K562 (cell line): ENCODE measurements around the gene ECT2. TPM values are rescaled to one million over a fixed set of nuclear protein-coding genes. Genes with fewer than 3 reads are reported as not detected.

Experiments
- BDP1 ChIP-seq: IDR thresholded peaks from 3 replicates; pipeline ENCODE4 v1.6.1; 2011; ENCODE audit not compliant: insufficient read length, insufficient read depth
- ETV5 ChIP-seq: sonication (generic); formaldehyde crosslinking; IDR thresholded peaks from 2 replicates; pipeline ENCODE4 v1.4.0; 2020; ENCODE audit warnings: low read depth, mild to moderate bottlenecking, missing genetic modification reagents
- PATZ1 ChIP-seq: fragments of 250-450 bp; sonication (Bioruptor Pico); IDR thresholded peaks from 2 replicates; pipeline ENCODE4 v1.5.0; 2020; ENCODE audit warnings: mild to moderate bottlenecking, borderline replicate concordance
- PHF8 ChIP-seq: fragments of 200-600 bp; sonication (generic); IDR thresholded peaks from 2 replicates; pipeline ENCODE4 v1.6.1; 2012; ENCODE audit warnings: mixed run types, mild to moderate bottlenecking, inconsistent platforms, low read length, moderate library complexity, borderline replicate concordance
- PYGO2 ChIP-seq: fragments of 450-650 bp; IDR thresholded peaks from 2 replicates; pipeline ENCODE4 v1.6.1; 2016; ENCODE audit warnings: mild to moderate bottlenecking, missing genetic modification characterization, moderate library complexity, missing compliant biosample characterization
- TRIM28 ChIP-seq: fragments of 450-650 bp; IDR thresholded peaks from 2 replicates; pipeline ENCODE4 v1.6.1; 2017
- ZBTB40 ChIP-seq, 2 experiments: fragments of 450-650 bp in 1 of 2; sonication (generic) in 1 of 2; formaldehyde crosslinking in 1 of 2; IDR thresholded peaks; 2 replicates each; pipeline versions ENCODE4 v1.7.1 to v1.9.0; 2016 to 2022; ENCODE audit warnings: inconsistent platforms in 1 of 2, mild to moderate bottlenecking in 1 of 2, missing genetic modification reagents in 1 of 2
- polyA plus RNA-seq, 8 experiments: library from polyadenylated mRNA; depleted of rRNA in 4 of 8; stranded (reverse) in 5 of 8; unstranded in 3 of 8; fragments of >200 nt; fragmentation: Nextera tagmentation in 2 of 8; fragmentation: Illumina TruSeq in 1 of 8; extraction: Ambion mirVana in 2 of 8; extraction: Trizol in 1 of 8; gene quantifications; 2 replicates each; pipeline versions ENCODE4 v1.2.1 to v1.2.3, GENCODE V29; 2011 to 2014; ENCODE audit warnings: inconsistent platforms in 1 of 8, missing spikeins in 1 of 8
- total RNA-seq, 7 experiments: library from RNA; depleted of rRNA in 6 of 7; stranded (reverse); fragments of >200 nt in 6 of 7; fragmentation: Illumina TruSeq in 2 of 7; extraction: Trizol in 2 of 7; gene quantifications; 2 replicates each; pipeline versions ENCODE4 v1.2.1 to v1.2.3, GENCODE V29; 2011 to 2021; ENCODE audit warnings: low replicate concordance in 1 of 7

ECT2 gene
- total and polyA plus RNA-seq, 9 of the 15 experiments (the other 6 are each of a cell fraction or from before 2014, with no cell fraction given), result 19.0 to 53.0 (median 36.5) TPM

GRCh38 chr3:172808969-172809546, 58.5 kb downstream of the ECT2 start (continued):
- no peak for TF ChIP-seq PATZ1 (CRISPR knock-in tag)
- peak; percentile 95 for TF ChIP-seq TRIM28
- no peak for TF ChIP-seq BDP1
- TF ChIP-seq ZBTB40 (IDR thresholded peaks at IDR 0.05), result no peak
- TF ChIP-seq ZBTB40 (CRISPR knock-in tag; IDR thresholded peaks at IDR 0.05), result no peak
- no peak for TF ChIP-seq ETV5
- TF ChIP-seq PHF8, result no peak
- no peak for TF ChIP-seq PYGO2 (tag)
